H1 (cell line): ENCODE results near the gene ADGRD2.

ENCODE experiments used
- EP300 ChIP-seq, 2 experiments: IDR thresholded peaks; 1 replicate in 1 of 2; 2 replicates in 1 of 2; pipeline ENCODE4 v1.6.1; 2011 to 2012; ENCODE audit warnings: low read depth in 2 of 2, low read length in 2 of 2, mild to moderate bottlenecking in 2 of 2, borderline replicate concordance in 1 of 2, inconsistent platforms in 1 of 2, moderate library complexity in 1 of 2
- NANOG ChIP-seq: IDR thresholded peaks from 2 replicates; pipeline ENCODE4 v1.6.1; 2011; ENCODE audit warnings: low read length, low read depth, mild to moderate bottlenecking, inconsistent platforms; ENCODE audit not compliant: insufficient read depth, poor library complexity, severe bottlenecking
- POLR2AphosphoS5 ChIP-seq: IDR thresholded peaks from 2 replicates; pipeline ENCODE4 v1.6.1; 2011; ENCODE audit warnings: low read depth, low read length
- RXRA ChIP-seq: IDR thresholded peaks from 2 replicates; pipeline ENCODE4 v1.6.1; 2011; ENCODE audit warnings: low read depth, mild to moderate bottlenecking, low read length, moderate library complexity; ENCODE audit not compliant: insufficient read depth
- SP2 ChIP-seq: IDR thresholded peaks from 2 replicates; pipeline ENCODE4 v1.6.1; 2012; ENCODE audit warnings: mild to moderate bottlenecking, low read length, inconsistent platforms
- TAF1 ChIP-seq: IDR thresholded peaks from 2 replicates; pipeline ENCODE4 v1.6.1; 2011; ENCODE audit warnings: mild to moderate bottlenecking, low read depth, low read length
- TF ChIP-seq, protein P1 (sequence below), 3 experiments: IDR thresholded peaks; 1 replicate in 2 of 3; 2 replicates in 1 of 3; pipeline versions ENCODE4 v1.5.1 to v1.6.1; 2011; ENCODE audit warnings: low read length in 3 of 3, mild to moderate bottlenecking in 3 of 3, inconsistent platforms in 2 of 3, low read depth in 1 of 3, moderate library complexity in 1 of 3; ENCODE audit not compliant: insufficient read depth in 1 of 3; ENCODE audit errors: control extremely low read depth in 1 of 3
- TF ChIP-seq, protein P2 (sequence below): IDR thresholded peaks from 2 replicates; pipeline ENCODE4 v1.6.1; 2012; ENCODE audit warnings: low read length, inconsistent platforms
- TF ChIP-seq, protein P3 (sequence below): IDR thresholded peaks from 2 replicates; pipeline ENCODE4 v1.6.1; 2012; ENCODE audit warnings: inconsistent platforms

DNA sequence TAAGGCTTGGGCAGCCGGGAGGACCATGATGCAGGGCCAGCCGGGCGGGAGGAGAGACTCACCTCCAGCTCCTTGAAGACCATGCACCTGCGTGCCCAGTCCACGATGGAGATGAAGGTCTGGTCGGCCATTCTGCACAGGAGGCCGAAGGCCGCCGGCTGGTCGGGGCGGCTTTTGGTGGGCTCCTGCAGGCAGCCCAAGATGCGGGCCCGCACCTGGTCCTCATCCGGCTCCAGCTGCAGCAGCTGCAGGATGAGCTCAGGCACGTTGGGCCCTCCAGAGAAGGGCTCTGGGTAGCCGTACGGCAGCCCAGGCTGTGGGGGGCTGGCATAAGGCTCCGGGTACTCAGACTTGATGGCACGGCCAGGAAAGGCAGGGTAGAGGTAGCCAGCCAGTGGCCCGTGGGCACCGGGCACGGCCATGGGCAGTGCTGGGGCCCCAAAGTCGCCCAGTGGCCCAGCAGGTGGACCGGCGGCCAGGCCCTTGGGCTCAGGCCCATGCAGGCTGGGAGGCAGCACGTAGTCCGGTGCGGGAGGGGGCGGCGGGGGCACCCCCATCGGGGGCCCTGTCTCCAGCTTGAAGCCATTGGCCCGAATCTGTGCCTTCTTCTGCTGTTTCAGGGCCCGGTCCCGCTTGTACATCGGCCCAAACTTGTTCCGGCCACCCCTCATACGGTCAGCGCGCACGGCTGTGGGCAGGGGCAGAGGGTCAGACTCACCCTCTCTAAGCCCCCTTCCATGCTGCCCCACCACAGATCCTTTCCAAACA lies 50.0 kb downstream of the ADGRD2 start:
- TF ChIP-seq, protein P1, sequence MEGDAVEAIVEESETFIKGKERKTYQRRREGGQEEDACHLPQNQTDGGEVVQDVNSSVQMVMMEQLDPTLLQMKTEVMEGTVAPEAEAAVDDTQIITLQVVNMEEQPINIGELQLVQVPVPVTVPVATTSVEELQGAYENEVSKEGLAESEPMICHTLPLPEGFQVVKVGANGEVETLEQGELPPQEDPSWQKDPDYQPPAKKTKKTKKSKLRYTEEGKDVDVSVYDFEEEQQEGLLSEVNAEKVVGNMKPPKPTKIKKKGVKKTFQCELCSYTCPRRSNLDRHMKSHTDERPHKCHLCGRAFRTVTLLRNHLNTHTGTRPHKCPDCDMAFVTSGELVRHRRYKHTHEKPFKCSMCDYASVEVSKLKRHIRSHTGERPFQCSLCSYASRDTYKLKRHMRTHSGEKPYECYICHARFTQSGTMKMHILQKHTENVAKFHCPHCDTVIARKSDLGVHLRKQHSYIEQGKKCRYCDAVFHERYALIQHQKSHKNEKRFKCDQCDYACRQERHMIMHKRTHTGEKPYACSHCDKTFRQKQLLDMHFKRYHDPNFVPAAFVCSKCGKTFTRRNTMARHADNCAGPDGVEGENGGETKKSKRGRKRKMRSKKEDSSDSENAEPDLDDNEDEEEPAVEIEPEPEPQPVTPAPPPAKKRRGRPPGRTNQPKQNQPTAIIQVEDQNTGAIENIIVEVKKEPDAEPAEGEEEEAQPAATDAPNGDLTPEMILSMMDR (IDR thresholded peaks at IDR 0.05; ENCODE audit: control extremely low read depth in 1 of 3, insufficient read depth in 1 of 3, low read depth in 1 of 3, low read length in 3 of 3): no peak
- TF ChIP-seq, protein P2, sequence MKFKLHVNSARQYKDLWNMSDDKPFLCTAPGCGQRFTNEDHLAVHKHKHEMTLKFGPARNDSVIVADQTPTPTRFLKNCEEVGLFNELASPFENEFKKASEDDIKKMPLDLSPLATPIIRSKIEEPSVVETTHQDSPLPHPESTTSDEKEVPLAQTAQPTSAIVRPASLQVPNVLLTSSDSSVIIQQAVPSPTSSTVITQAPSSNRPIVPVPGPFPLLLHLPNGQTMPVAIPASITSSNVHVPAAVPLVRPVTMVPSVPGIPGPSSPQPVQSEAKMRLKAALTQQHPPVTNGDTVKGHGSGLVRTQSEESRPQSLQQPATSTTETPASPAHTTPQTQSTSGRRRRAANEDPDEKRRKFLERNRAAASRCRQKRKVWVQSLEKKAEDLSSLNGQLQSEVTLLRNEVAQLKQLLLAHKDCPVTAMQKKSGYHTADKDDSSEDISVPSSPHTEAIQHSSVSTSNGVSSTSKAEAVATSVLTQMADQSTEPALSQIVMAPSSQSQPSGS: no peak
- TF ChIP-seq NANOG: no peak
- TF ChIP-seq POLR2AphosphoS5: no peak
- TF ChIP-seq RXRA: no peak
- no peak for TF ChIP-seq EP300 (IDR thresholded peaks at IDR 0.05; ENCODE audit: borderline replicate concordance in 1 of 2, low read depth in 2 of 2, low read length in 2 of 2)
- no peak for TF ChIP-seq SP2
- TF ChIP-seq, protein P3, sequence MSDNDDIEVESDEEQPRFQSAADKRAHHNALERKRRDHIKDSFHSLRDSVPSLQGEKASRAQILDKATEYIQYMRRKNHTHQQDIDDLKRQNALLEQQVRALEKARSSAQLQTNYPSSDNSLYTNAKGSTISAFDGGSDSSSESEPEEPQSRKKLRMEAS: no peak
- no peak for TF ChIP-seq TAF1
